HG03175 (cell line): ENCODE measurements around the gene SPAG16.
A peak's percentile ranks its signal among the peaks of the same experiment; 100 is the strongest.
"Not testable (repeated sequence)": the region's sequence is repeated elsewhere in the genome, so short reads cannot be mapped to it uniquely, and the experiment has no call there.

Experiments
- ATAC-seq: cut with Tn5 transposase; IDR thresholded peaks from one replicate; pipeline ENCODE4 v1.9.1; 2021; ENCODE audit warnings: mild to moderate bottlenecking, moderate library complexity; ENCODE audit not compliant: unreplicated experiment

SPAG16 gene

GRCh38 chr2:214057986-214058385 lies 773.7 kb downstream of the SPAG16 start:
- no peak for ATAC-seq

GRCh38 chr2:214062279-214062678 lies 778.0 kb downstream of the SPAG16 start:
- not testable (repeated sequence) for ATAC-seq

DNA sequence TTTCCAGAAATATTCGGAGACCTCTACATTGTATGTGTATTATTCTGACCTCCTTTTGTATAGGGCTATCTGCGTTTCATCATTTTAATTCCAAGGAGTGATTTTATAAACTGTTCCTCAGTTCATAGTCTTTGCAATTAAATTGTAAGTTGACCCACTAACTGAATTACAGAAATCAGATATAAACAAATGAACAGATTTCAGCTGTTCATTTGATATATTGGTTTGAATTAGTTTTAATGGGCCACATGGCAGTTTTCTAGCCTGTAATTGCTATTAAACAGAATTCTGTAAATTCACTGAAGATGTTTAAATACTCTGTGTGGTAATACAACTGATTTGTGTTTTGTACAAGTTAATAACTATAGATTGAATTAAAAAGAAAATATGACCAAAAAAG lies 780.2 kb downstream of the SPAG16 start:
- no peak for ATAC-seq

- ATAC-seq = no peak
Observed at GRCh38 chr2:214066862-214067261, 782.6 kb downstream of the SPAG16 start.

DNA sequence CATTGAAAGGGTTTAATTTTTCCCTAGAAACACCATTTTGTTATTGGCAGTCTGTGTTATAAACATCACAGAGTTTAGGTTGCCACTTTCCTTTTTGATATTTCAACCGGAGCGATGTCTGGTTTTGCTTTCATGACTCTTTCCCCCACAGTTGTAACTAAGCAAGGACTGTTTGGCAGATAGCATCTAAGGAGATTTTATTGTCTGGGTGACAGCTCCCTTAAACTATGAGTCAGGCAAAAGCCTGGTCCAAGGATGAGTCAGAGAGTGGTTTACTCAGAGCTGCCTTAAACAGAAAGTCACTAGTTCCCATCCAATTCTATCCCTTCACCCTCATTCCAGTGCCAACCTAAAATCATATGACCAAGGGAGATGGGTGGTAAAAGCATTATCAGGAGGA lies 785.0 kb downstream of the SPAG16 start:
- no peak for ATAC-seq

DNA sequence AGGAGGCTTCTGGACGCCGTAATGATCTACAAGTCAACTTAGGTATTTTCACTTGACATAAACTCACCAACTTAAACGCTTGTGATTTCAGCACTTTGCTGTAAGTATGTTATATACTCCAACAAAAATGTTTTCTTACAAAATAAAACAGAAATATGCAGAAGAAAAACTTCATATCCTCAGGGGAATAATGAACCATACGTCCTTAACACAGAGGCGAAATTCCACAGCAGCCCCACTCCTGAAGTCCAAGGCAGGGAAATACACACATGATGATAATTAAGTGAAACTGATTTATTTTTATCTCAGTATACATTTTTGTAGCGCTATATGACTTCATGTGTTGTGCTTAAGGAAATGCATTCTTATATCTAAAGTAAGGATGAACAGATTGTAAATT lies 791.2 kb downstream of the SPAG16 start:
- ATAC-seq = no peak

DNA sequence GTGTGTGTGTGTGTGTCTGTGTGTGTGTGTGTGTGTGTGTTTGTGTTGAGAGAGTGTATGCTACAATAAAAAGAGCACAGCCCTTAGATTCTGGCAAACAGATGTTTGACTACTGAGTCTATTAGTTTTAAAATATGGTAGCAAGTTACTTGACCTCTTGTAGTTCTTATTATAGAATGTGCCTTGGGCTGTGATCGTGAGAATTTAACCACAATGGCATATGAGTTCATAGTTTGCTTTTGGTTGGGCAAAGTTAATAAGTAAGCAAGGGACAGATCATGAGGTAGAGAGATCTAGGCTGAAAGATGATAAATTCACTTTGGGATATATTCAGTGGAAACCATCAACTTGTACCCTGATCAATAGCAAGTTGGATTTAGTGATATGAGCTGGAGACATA lies 792.3 kb downstream of the SPAG16 start:
- peak; percentile 62 for ATAC-seq

- ATAC-seq = no peak
Observed at GRCh38 chr2:214077727-214078126, 793.5 kb downstream of the SPAG16 start.

- ATAC-seq = no peak
Observed at GRCh38 chr2:214079032-214079431, 794.8 kb downstream of the SPAG16 start.

DNA sequence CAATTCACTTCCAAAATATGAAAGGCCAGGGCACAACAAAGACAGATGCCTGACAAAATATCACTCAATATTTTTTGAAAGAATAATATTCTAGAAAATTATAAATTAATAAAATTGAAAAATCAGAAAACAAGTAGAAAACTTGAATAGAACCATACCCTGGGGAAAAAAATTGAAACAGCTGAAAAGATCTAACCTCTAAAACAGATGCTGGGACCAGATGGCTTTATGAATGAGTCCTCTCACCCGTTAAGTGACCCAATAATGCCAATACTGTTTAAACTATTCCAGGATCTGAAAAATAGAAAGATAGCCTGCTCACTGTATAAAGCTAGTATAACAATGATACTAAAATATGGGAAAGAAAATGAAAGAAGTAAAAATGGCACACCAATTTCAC lies 804.3 kb downstream of the SPAG16 start:
- ATAC-seq = no peak

GRCh38 chr2:214096208-214096715 lies 812.0 kb downstream of the SPAG16 start:
- ATAC-seq = no peak

GRCh38 chr2:214098811-214099210 lies 814.5 kb downstream of the SPAG16 start:
- no peak for ATAC-seq

DNA sequence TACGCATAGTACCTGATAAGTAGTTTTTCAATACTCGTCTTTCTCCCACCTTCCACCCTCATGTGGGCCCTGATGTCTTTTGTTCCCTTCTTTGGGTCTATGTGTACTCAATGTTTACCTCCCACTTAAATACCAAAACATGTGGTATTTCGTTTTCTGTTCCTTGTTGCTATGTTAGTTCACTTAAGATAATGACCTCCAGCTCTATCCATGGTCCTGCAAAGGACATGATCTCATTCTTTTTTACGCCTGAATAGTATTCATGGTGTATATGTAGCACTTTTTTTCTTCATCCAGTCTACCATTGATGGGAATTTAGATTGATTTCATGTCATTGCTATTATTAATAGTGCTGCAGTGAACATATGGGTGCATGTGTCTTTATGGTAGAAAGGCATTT lies 816.2 kb downstream of the SPAG16 start:
- no peak for ATAC-seq

- no peak for ATAC-seq
Observed at GRCh38 chr2:214103276-214104001, 819.2 kb downstream of the SPAG16 start.

DNA sequence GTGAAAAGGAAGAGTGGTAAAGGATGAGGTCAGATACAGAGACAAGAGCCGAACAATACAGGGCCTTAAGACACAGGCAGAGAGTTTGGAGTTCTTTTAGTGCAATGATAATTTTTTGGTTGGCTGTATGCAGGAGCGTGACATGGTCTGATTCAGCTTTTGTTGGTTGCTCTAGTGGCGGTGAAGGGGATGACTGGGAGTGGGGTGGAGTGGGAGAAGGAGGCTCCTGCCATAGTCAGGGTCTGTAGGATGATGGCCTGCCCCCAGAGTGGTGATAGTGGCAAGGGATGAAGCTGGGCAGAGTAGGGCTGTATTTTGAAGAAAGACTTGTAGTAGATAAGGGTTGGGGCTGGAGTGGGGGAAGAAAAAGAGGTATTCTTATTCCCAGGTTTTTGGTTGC lies 820.0 kb downstream of the SPAG16 start:
- no peak for ATAC-seq

DNA sequence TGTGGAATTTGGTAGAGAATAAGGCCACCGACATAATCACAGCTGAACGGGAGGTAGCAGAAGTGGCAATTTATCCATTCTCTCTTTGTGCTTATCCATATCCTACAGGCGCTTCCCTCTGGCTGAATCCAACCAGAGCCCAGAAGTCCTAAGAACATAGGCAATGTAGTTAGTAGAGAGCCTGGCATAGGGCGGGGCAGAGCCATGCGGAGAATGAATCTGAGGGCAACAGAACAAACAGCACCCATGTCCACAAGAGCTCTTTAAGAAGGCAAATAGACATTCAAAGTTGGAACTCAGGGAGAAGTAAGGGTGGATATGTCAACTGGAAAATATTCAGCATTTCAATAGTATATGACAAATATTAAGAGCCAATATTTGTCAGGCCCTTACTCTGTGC lies 820.7 kb downstream of the SPAG16 start:
- no peak for ATAC-seq

DNA sequence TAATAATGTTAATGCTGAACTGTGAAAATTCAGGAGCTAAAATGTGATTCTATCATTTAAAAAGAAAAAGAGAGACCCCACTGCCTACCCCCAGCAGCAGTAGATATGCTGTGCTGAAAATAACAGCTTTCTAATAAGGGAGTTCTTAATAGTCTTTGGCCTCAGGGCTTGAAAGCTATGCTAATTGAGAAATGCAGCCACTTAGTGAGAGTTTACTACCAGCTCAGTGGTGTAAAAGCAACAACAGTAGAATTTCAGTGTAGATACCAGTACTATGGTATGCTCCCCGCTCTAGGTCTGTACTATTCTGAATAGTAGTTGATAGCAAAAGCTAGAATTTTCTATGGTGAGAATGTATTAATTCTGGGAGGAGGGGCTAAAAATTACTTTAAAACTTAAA lies 823.5 kb downstream of the SPAG16 start:
- no peak for ATAC-seq

DNA sequence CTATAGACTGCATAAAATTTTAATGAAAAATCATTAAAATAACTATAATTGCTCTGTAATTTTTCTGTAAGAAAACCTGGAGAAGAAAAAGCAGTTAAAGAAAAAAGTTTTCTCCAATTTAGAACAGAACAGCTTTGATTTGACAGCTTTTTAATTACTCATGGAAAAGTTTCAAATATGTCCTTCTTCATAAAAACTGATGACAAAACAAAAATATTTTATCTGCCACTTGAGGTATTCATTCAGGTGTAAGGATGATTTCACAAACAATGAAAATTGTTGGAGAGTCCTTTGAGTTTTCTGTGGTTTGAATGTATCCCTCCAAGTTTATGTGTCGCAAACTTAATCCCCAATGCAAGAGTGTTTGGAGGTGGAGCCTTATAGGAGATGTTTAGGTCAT lies 824.3 kb downstream of the SPAG16 start:
- ATAC-seq = no peak

- no peak for ATAC-seq
Observed at GRCh38 chr2:214117054-214117453, 832.8 kb downstream of the SPAG16 start.

DNA sequence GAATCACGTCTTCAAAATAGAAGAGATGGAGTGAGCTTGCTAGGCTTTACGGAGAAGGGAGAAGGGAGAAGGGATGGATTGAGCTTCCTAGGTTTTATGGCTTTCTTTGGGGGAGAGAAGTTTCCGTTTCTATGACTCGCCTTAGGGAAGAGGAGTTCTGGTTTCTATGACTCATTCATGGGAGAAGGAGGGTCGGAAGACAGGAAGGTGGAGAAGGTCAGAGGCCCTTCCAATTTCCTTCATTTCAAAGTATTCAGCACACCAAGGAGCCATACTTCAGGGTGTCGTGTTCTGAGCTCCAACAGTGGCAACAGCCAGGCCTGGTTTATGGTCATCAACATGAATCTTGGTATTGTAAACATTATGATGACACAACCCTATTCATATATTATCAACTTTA lies 841.9 kb downstream of the SPAG16 start:
- ATAC-seq = no peak

GRCh38 chr2:214127170-214127569 lies 842.9 kb downstream of the SPAG16 start:
- no peak for ATAC-seq

GRCh38 chr2:214127571-214127970 lies 843.3 kb downstream of the SPAG16 start:
- ATAC-seq = no peak

- ATAC-seq = no peak
Observed at GRCh38 chr2:214128040-214128439, 843.8 kb downstream of the SPAG16 start.
